T-helper 2 cell treated with Interferon-gamma antibody and Interleukin-4, amounts not matched to agents 100 ng/mL and 5 ng/mL, for 36 hours (primary cell): ENCODE measurements around the gene ADGB. TPM values are rescaled to one million over a fixed set of nuclear protein-coding genes. Genes with fewer than 3 reads are reported as not detected.
"Not testable (repeated sequence)": the region's sequence is repeated elsewhere in the genome, so short reads cannot be mapped to it uniquely, and the experiment has no call there.

Source experiments
- intact Hi-C: fragments of 100-400 bp; cut with micrococcal nuclease; formaldehyde crosslinking; loops from one replicate; pipeline ENCODE4 v1.15.1; 2023
- total RNA-seq: library from RNA; stranded (reverse); gene quantifications from 2 replicates; pipeline ENCODE4 v1.2.3, GENCODE V29; 2022

The ADGB gene
- total RNA-seq = not detected in 2 replicates

DNA sequence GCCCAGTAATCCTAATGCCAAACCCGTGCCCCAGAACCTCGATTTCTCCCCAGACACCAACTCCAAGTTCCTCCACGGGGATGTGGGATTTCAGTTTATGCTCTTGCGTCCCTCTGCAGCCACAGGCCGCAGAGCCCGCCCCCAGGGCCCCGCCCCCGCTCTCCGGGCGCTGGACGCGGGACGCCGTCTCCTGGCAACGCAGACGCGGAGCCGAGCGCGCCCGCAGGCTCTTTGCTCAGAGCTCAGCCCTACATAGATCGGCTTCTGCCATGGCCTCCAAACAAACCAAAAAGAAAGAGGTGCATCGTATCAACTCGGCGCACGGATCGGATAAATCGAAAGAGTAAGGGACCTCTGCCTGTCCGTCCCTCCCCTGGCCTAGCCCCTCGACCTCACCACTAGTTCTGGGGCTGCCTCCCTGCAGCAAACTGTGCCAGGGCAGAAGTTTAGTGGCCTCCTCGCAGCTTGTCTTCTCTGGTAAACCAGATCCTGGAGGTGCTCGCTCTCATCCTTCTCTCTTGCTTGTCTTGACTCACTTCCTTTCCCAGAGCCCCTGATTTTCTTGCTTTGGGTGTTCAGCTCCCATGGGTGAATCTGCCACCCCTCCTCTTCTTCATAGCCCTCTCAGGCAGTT lies at the start of gene ADGB:
ADGB (plus strand) TSS at position 201 of the 634 bp plus-strand sequence; CDS start at position 270, 69 bp downstream.
- intact Hi-C loops = no loop called here

DNA sequence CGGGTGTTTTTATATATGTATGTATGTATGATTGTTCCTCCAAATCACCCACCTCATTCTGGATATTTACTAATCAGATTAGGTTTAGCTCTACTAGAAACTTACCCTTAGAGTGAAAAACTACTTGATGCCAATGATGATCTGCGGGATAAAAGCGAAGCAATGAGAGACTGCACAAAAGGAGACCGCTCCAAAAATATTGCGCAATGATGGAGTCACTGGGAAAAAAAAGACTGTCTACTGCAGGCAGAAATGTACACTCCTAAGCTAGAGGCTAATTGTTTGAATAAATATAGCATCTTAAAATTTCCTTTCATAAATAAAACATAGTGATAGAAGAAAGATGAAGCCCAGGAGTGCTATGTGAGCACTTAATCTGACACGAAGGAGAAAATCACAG lies 47.9 kb upstream of the ADGB start:
- intact Hi-C loops = no loop called here

DNA sequence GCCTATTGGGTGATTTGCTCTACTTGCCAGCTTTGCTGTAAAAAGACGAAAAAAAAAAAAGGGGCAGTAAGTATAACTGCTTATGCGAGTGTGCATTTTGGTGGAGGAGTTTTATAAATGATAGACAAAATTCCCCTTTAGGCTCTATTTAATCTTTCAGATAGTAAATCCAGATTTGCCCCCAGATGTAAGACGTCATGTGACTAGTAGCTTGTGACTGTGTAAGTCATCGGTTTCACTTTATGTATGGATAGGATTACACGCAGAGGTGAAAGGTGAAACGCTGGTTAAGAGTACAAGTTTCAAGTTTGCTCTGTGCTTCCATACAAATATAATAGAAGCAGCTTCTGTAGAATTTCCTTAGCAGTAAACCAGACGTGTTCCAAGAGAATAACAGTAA lies 47.2 kb upstream of the ADGB start:
- intact Hi-C loops = no loop called here

DNA sequence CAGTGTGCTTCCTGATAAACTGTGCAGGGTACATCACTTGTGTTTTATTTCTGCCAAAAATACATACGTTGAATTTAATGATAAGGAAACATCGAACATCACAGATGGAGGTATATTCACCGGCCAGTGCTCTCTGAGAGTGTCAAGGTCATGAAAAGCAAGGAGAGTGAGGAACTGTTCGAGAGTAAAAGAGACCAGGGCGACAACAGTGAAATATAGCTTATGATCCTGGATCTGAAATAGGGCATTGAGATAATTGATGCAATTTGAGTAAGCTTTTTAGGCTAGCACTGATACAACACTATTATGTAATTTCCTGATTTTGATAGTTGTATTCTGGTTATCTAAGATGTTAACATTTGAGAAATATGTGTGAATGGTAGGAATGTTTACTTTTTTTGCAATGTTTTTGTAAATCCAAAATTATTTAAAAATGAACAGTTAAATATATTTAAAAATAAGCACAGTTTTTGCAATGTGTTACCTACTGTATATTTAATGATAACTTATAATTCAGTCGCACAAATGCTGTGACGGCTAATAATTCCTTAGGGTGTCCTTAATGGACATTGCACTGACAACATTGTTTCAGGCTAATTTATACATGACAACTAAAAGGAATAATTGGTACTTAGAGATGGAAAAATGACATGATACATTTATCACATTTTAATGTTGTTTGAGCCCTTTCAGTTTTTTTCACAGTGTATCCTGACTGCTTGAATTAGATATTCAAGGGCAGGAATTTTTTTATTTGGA lies 45.2 kb upstream of the ADGB start:
- intact Hi-C loops = no loop called here

DNA sequence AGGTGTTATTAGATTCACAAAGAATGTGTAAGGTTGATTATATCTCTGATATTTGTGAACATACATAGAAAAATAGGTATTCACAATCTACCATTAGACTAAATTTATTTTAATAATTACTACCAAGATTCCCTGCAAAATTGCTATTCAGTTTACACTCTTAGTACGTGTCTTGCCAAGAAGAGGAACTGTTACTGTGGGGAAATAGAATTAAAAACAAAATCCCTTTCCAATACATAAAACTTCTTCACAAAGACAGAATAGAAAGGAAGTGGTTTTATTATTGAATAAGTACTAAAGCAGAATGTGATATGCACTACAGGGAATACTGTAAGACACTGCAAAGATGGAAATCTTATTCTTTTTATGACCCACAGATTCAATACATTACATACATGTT lies 38.2 kb upstream of the ADGB start:
- intact Hi-C loops = no loop called here

DNA sequence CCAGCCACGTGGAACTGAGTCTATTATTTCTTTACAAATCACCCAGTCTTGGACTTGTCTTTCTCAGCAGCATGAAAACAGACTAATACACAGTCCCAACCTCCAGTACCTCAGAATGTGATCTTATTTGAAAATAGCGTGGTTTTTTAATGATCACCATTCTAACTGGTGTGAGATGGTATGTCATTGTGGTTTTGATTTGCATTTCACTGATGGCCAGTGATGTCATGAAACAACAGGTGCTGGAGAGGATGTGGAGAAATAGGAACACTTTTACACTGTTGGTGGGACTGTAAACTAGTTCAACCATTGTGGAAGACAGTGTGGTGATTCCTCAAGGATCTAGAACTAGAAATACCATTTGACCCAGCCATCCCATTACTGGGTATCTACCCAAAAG lies 32.1 kb upstream of the ADGB start:
- intact Hi-C loops = not testable (repeated sequence)

DNA sequence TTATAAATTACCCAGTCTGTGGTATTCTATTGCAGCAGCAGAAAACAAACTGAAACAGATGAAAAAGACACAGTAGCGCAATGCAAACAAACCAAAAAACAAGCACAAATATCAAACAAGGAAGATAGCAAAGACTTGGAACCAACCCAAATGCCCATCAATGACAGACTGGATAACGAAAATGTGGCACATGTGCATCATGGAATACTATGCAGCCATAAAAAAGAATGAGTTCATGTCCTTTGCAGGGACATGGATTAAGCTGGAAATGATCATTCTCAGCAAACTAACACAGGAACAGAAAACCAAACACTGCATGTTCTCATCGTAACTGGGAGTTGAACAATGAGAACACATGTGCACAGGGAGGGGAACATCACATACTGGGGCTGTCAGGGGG lies 30.2 kb upstream of the ADGB start:
- intact Hi-C loops = not testable (repeated sequence)

DNA sequence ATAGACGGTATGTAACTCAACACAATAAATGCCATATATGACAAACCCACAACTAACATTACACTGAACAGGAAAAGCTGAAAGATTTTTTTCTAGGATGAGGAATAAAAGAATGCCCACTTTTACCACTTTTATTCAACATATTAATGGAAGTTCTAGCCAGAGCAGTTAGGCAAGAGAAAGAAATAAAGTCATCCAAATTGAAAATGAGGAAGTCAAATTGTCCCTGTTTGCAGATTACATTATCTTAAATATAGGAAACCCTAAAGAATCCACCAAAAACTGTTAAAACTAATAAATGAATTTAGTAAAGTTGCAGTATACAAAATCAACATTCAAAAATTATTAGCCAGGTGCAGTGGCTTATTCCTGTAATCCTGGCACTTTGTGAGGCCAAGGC lies 24.6 kb upstream of the ADGB start:
- intact Hi-C loops = no loop called here

DNA sequence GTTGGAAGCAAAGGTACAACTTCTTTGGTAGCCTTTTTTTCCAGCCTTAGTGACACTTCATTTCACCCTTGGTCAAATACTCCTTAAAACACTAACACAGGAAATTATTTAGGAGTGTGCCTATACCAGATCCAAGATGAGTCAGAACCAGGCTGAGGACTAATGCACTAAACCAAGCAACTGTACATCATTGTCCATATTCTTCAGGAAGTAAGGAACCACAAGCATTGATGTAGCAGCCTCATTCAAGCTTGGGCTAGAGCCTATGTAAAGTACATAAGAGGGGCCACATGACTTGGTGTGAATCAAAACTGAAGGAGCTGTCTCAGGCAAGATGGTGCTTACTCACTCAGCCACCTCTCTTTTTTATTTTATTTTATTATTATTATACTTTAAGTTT lies 20.7 kb upstream of the ADGB start:
- intact Hi-C loops = no loop called here

DNA sequence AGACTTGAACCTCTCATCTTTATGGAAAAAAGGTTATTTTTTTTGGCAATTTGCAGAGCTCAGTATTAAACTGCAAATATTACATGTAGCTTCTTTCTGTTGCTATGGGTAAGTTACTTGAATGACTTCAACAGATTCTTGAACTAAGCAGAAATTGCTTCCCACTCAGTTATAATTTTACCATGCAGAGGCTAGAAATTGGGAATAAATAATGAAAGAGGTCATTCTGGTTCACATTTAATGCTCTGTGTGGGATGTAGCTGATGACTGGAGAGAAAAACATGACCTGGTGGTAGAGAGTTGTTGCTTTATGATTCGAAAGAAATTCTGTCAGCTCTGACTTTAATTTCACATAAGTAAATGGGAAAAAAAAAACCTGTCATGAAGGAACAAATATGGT lies 16.8 kb upstream of the ADGB start:
- intact Hi-C loops = no loop called here

DNA sequence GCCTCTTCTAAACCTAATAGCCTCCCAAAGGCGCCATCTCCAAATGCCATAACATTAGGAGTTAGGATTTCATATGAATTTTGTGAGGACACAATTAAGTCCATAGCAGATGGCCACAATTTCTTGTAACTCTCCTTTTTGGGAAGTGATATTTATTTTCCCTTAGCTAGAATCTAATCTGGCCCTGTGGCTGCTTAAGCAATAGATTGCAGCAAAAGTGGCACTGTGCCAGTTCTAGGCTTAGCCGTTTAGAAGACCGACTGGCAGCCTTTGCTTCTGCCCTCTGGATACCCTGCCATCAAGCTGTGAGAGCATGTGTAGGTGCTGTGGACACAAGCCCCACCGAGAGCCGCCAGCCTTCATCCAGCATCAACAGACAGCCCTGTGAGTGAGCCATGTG lies 15.9 kb upstream of the ADGB start:
- intact Hi-C loops = no loop called here

DNA sequence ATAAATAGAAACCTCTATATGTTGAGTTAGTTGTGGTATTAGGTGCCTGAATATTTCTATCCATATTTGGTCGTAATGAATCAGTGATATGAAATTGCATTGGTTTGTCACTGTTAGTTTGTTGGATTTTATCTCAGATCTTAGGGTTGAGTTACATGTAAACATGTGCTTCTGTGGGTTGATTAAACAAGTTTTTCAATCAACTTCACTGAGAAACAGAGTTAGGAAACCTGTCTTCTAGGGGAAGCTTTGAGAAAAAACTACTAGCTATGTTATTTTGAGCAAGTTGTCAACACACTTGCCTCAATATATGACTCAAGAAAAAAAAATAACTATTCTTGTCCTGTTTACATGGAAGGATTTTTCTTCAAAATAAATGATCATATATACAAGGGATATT lies 14.8 kb upstream of the ADGB start:
- intact Hi-C loops = no loop called here

DNA sequence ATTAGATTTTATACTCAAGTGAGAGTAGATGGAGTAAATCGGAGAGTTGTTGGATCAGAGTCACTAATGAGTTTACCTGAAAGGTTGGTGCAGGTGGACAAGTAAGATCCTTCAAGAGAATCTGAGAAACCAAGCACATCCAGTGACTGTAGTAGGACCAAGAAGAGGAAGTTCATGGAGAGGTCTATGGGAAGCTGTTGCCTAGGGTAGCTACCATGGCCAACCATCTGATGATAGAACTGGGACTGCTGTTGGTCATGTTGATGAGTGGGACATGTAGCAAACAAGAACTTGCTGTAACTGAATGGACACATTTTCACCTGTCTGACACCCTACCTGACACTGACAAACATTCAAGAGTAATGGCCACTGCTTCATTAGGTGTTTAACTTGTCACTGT lies 11.3 kb upstream of the ADGB start:
- intact Hi-C loops = no loop called here

DNA sequence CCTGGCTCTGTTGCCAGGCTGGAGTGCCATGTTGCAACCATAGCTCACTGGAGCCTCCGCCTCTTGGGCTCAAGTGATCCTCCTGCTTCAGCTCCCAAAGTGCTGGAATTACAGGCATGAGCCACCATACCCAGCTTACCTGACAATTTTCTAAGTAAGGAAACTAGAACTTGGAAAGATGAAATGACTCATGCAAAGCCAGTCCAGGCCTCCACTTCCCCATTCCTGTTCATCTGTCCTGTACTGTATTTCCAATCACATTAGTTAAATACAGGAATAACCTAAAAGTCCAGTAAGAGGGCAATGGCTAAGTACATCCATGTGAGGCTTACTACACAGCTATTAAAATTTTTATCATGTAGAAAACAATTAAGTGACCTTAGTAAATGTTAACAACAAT lies 8.3 kb upstream of the ADGB start:
- intact Hi-C loops = no loop called here

DNA sequence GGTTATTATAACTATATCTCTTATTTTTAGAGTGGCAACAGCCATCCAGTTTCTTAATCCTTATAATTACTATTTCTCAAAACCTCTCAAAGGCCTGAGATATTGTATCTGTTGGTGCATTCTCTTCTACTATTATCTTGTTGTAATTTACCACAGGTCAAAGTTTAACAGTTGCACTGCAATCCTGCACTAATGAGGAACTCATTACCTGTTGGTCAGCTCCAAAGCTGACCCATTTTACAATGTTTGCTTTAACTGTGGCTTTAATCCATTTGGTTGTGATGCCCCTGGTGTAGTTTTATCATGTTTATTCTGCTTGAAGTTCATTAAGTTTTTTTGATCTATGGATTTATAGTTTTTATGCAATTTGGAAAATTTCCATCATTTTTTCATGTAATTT lies 6.3 kb upstream of the ADGB start:
- intact Hi-C loops = no loop called here

DNA sequence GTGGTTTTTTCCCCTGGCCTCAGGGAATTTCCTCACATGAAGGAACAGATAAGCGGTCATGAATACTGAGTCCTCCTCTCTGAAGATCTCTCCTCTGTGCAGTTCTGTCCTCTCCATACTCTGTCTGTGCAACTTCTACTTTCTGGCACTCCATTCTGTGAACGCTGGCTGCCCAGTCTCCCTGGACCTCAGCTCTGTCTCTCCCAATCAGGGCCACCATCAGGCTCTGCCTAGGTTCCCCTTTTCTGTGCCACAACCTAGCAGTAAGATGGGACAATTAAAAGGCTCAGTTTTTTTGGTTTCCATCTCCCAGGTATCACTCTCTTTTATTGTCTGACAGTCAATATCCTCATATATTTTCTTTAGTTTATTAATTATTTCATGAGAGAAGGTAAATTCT lies 4.8 kb upstream of the ADGB start:
- intact Hi-C loops = no loop called here

DNA sequence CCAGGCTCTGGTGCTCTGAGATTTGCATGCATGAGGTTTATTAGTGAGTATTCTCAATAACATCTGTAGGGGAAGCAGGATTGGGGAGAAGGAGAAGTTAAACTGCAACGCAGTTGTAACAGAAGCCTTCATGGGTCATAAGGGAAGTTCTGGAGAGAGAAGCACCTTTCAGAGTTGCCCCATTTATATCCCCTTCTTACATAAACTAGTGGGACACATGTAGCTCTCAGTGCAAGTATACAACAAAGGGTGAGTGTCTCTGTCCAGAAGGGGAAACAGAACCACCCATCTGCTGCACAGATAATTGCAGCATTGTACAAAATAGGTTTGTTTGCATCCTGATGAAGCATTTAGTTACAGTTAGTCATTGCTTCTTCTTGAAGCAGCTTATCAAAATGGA lies 4.3 kb upstream of the ADGB start:
- intact Hi-C loops = no loop called here

DNA sequence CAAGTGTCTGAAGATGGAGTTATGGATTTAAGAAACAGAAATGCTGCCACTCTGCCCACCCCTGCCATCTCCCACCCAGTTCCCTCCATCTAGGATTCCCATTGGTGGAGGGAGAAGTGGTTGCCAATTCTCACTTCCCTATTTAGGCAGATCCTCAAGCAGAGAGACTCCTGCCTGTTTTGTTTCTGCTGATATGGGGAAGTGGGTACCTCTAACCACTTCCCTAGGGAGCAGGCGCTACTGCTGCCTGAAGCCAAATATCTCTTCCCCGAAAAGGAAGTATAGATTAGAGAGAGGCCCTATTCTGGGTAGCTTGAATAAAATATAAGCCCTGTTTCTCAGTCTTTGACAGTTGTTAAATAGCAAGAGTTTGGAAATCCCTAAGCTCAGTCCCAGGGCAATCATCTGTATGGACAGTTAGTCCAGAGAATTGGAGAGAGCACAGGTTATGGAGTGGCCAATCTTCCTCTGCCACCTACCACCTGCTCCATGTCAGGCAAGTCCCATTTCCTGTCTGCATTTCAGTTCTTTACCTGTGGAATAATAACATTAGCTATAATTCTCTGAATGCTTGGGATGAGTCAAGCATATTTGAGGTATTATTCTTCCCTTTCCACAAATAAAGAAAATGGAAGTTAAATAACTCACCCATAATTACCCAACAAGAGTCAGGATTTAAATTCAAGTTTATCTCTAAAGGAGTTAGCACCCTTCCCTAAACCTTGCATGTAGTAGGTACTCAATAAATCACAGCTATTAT lies 2.6 kb upstream of the ADGB start:
- intact Hi-C loops = no loop called here

DNA sequence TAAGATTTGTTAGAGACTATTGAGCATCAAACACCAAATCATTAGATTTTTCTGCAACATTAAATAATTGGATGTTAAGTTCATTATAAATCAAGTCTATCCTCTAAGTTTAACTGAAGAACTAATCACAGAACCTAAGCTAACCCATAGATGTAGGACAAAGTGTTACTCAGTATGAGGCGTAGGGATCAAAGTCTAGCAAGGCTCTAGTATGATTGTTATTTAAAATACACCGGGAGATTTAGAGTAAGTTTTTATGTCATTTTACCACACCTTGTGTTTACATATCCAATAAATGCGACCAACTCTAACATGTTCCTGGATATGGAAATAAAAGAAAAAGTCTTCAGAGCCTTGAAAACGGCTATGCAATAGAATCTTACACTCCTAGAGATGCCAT lies 2.6 kb downstream of the ADGB start:
- intact Hi-C loops = no loop called here

DNA sequence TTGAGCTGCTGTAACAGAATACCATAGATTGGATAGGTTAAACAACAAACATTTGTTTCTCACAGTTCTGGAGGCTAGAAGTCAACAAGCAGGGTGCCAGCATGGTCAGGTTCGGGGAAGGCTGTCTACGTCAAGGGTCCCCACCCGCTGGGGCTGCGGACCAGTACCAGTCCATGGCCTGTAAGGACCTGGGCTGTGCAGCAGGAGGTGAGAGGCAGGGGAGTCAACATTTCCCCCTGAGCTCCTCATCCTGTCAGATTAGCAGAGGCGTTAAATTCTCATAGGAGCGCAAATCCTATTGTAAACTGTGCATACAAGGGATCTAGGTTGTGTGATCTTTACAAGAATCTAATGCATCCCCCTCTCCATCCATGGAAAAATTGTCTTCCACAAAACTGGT lies 3.8 kb downstream of the ADGB start:
- intact Hi-C loops = no loop called here

DNA sequence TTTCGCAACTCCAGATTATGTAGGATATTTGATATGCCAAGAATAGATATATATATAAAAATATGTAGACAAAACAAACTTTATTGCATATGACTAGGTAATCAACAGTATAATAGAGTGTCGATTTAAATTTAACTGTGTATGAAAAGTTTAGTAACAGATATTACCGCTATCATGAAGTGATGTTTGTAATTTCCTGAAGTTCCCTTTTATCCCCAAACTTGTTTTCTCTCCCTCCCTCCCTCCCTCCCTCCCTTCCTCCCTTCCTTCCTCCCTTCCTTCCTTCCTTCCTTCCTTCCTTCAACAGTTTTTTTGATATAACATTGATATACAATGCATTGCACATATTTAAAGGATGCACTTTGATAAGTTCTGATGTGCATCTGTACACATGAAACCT lies 15.2 kb downstream of the ADGB start:
- intact Hi-C loops = no loop called here

DNA sequence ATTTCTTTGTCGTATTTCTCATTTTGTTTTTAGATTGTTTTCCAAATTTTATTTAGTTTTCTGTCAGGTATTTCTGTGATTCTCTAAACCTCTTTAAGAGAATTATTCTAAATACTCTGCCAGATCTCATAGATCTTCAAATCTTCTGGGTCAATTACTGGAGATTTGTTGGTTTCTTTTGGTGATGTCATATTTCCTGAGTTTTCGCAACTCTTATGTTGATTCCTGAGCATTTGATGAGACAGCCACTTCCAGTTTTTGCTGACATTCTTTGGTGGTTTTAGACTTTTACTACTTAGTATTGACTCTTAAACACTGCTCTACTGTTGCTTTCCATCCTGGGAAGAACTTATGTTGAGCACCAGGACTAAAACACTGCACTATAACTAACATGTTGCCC lies 21.9 kb downstream of the ADGB start:
- intact Hi-C loops = no loop called here

DNA sequence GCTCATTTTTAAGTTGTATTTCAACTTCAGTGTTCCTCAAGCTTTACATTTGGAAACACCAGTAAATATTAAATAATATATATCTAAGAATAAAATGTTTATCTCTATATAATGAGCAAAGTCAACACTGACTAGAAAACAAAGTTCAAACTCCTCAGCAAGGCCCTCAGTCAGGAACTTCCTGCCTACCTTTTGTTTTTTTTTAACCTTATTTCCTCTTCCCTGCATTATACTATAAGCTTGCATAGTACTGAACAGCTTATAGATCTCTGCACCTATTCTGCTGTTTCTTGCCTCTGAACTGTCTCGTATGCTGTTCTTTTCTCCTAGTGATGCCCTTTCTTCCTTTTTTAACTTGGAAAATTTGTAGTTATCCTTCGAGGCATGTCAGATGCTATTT lies 29.6 kb downstream of the ADGB start:
- intact Hi-C loops = no loop called here
